Esophagus squamous epithelium (tissue), 5 donors: Measurements from ENCODE around the gene ADGRG3. TPM values are rescaled to one million over a fixed set of nuclear protein-coding genes. Genes with fewer than 3 reads are reported as not detected.
A peak's percentile ranks its signal among the peaks of the same experiment; 100 is the strongest.

Experiments
- DNase-seq: peaks from one replicate; lab custom pipeline; 2025; lab: John Stamatoyannopoulos, UW
- H3K27ac ChIP-seq, 4 donors: fragments of 200-600 bp; sonication (generic); one replicate each; pipeline ENCODE4 v1.5.1; 2016 to 2019; ENCODE audit warnings: mild to moderate bottlenecking in 1 of 4
- H3K27me3 ChIP-seq, 4 donors: fragments of 200-600 bp; sonication (generic); 1 replicate in 3 of 4; 2 replicates in 1 of 4; pipeline versions ENCODE4 v1.5.1 to v1.6.0; 2017 to 2021; ENCODE audit warnings: antibody characterized with exemption in 1 of 4
- H3K36me3 ChIP-seq, 3 donors: fragments of 200-600 bp; sonication (generic); one replicate each; pipeline ENCODE4 v1.5.1; 2016 to 2019
- H3K4me1 ChIP-seq, 3 donors: fragments of 200-600 bp; sonication (generic); one replicate each; pipeline ENCODE4 v1.5.1; 2017 to 2019
- H3K4me3 ChIP-seq, 4 donors: fragments of 200-600 bp; sonication (generic); 1 replicate in 3 of 4; 2 replicates in 1 of 4; pipeline ENCODE4 v1.5.1; 2016 to 2019; ENCODE audit warnings: mild to moderate bottlenecking in 2 of 4, moderate library complexity in 1 of 4
- H3K9me3 ChIP-seq, 3 donors: fragments of 200-600 bp; sonication (generic); one replicate each; pipeline ENCODE4 v1.5.1; 2016 to 2019
- POLR2A ChIP-seq, 4 donors: fragments of 450-650 bp; IDR thresholded peaks; one replicate each; pipeline ENCODE4 v1.6.1; 2017; ENCODE audit warnings: antibody characterized with exemption in 4 of 4, mild to moderate bottlenecking in 4 of 4, moderate library complexity in 3 of 4
- WGBS, 2 donors: methylation state at CpG; one replicate each; pipeline ENCODE4 v1.1.5; 2018; 5-methylcytosine and 5-hydroxymethylcytosine counted together
- intact Hi-C: fragments of 100-400 bp; cut with DNase I; formaldehyde crosslinking; loops from one replicate; pipeline ENCODE4 v1.15.0; 2022
- total RNA-seq, 4 donors: library from RNA; depleted of rRNA; stranded (reverse); fragments of >200 nt; gene quantifications; one replicate each; pipeline ENCODE4 v1.1.0, GENCODE V29; 2016
- TF ChIP-seq, protein P1 (sequence below), 6 experiments: fragments of 450-650 bp in 4 of 6; fragments of 200-600 bp in 2 of 6; sonication (generic) in 2 of 6; IDR thresholded peaks; one replicate each; pipeline ENCODE4 v1.5.1; 2016 to 2019; ENCODE audit warnings: antibody characterized with exemption in 6 of 6, mild to moderate bottlenecking in 4 of 6, moderate library complexity in 4 of 6
- donor health status: DM: yes; HTN: yes; CAD: no.

ADGRG3 gene
- total RNA-seq, 4 donors from 2014 or later: 1.5 to 3.9 (median 2.1) TPM; not detected in 1

GRCh38 chr16:57621521-57622271 lies 46.4 kb upstream of the ADGRG3 start:
- Histone ChIP-seq H3K36me3 (no peaks in the 10 kb centered on the region), H3K4me1 (peaks cover 33 to 90% (median 37%) of the 10 kb centered on the region in 3 donors), H3K27ac (peak overlapping the region; percentile 83 to 95 (median 94)), H3K27me3 (no peaks in the 10 kb centered on the region), H3K4me3 (peak overlapping the region; percentile 33 to 66 (median 57)), H3K9me3 (no peaks in the 10 kb centered on the region)
- intact Hi-C loops: no loop called here
- WGBS, 2 donors: 39% methylated on average over 5 to 6 of the region's 10 CpGs
- no peak for DNase-seq
- TF ChIP-seq, protein P1, sequence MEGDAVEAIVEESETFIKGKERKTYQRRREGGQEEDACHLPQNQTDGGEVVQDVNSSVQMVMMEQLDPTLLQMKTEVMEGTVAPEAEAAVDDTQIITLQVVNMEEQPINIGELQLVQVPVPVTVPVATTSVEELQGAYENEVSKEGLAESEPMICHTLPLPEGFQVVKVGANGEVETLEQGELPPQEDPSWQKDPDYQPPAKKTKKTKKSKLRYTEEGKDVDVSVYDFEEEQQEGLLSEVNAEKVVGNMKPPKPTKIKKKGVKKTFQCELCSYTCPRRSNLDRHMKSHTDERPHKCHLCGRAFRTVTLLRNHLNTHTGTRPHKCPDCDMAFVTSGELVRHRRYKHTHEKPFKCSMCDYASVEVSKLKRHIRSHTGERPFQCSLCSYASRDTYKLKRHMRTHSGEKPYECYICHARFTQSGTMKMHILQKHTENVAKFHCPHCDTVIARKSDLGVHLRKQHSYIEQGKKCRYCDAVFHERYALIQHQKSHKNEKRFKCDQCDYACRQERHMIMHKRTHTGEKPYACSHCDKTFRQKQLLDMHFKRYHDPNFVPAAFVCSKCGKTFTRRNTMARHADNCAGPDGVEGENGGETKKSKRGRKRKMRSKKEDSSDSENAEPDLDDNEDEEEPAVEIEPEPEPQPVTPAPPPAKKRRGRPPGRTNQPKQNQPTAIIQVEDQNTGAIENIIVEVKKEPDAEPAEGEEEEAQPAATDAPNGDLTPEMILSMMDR (IDR thresholded peaks at IDR 0.05): peak in 1 of 6 experiments; percentile 4
- TF ChIP-seq POLR2A (IDR thresholded peaks at IDR 0.05): no peak

DNA sequence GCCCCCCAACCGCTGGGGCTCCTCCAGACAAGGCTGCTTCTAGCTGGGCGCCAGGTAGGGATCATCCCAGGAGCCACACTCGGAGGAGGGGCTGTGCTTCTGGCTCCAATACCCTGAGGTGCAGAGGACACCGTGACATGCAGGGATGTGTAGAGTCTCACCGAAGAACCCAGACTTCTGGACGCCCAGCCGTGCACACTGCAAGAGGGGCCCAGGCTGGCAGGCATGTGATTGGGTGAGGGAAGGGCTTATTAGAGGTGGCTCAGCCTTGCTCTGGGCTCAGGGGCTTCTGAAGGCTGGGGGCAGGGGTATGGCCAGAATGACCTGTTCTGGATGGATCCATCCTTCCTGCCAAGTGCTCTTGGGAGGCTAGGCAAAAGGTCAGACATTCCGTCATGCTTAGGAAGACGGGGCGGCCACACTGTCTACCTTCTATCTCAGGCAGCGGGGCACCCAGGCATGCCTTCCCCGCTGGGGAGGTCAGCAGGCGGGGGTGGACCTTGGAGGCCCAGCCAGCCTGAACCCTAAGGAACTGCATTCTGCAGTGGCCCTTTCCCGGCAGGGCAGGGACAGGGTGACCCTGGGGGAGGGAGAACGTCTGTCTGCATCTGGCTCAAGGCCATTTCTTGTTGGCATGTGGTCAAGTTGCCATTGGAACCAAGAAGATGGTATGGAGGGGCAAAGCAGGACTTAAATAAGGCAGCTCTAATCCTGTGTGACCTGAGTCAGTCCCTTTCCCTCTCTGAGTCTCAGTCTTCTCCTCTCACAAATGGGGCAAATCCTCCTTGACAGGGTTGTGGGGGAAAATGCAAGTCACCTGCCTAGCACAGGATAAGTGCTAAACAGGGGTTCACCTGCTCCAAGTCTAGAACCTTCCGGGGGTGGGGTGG lies 45.5 kb upstream of the ADGRG3 start:
- intact Hi-C loops: no loop called here
- no peak for DNase-seq
- WGBS, 2 donors: 38 to 56% methylated on average over 4 to 11 of the region's 16 CpGs

DNA sequence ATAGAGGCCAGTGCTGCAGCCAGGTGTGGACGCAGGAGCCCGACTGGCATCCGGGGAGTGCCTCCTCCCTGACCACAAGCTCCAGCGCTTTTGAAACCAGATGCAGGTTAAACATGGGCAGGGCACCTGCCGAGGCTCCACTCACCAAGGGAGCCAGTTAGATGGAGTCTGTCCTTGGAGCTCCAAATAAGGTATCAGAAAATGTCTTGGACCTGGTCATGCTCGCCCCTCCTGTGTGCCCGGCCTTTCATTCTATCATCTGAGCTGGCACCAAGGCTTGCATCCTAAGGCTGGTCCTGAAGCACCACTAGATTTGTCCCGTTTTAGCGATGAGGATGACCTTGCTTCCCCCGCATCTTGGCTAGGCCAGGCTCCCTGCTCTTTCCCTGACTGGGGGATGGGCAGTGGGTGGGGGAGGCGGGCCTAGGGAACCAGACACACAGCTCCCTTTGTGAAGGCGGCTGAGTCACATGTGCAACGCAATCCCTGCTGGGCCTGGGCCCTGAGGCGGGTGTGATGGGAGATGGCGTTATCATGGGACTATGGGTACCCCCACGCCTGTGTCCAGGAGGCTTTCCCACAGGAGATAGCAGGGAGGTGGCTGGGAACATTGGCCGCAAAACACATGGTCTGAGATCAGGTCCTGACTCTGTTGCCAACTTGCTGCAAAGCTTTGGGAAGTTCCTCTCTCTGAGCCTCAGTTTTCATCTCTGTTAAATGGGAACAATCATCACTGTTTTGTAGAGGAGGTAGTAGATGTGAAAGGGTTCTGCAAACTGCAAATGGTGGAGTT lies 44.7 kb upstream of the ADGRG3 start:
- Histone ChIP-seq H3K9me3 (no peaks in the 10 kb centered on the region), H3K36me3 (no peaks in the 10 kb centered on the region), H3K27me3 (no peaks in the 10 kb centered on the region), H3K4me3 (no peak overlapping the region), H3K4me1 (peaks cover 41 to 94% (median 42%) of the 10 kb centered on the region in 3 donors), H3K27ac (peak overlapping the region; percentile 80 to 95 (median 94))
- TF ChIP-seq, protein P1 (IDR thresholded peaks at IDR 0.05): no peak
- no peak for DNase-seq
- WGBS, 2 donors: 22 to 55% methylated on average over 11 to 13 of the region's 17 CpGs
- intact Hi-C loops: no loop called here

More for the DNA sequence above, 45.5 kb upstream of the ADGRG3 start:
- TF ChIP-seq POLR2A (IDR thresholded peaks at IDR 0.05): no peak
- TF ChIP-seq, protein P1 (IDR thresholded peaks at IDR 0.05): no peak
- peak overlapping the region; percentile 80 to 95 (median 94) for H3K27ac ChIP-seq
- peaks cover 34 to 94% (median 39%) of the 10 kb centered on the region in 3 donors for H3K4me1 ChIP-seq
- no peaks in the 10 kb centered on the region for H3K36me3 ChIP-seq
- no peaks in the 10 kb centered on the region for H3K27me3 ChIP-seq
- H3K9me3 ChIP-seq: no peaks in the 10 kb centered on the region
- H3K4me3 ChIP-seq: peak overlapping the region in 1 of 4 donors; percentile 0

- Histone ChIP-seq H3K27me3 (no peaks in the 10 kb centered on the region), H3K36me3 (no peaks in the 10 kb centered on the region), H3K27ac (peak overlapping the region in 3 of 4 donors; percentile 80 to 95 (median 94))
Observed at GRCh38 chr16:57624044-57624688, 43.9 kb upstream of the ADGRG3 start.

More at GRCh38 chr16:57624044-57624688, 43.9 kb upstream of the ADGRG3 start:
- TF ChIP-seq, protein P1 (IDR thresholded peaks at IDR 0.05): no peak
- TF ChIP-seq POLR2A (IDR thresholded peaks at IDR 0.05): no peak
- whole genome bisulfite sequencing, 2 donors: 75 to 80% methylated on average over 4 to 8 of the region's 8 CpGs
- DNase-seq: no peak
- Histone ChIP-seq H3K4me1 (peaks cover 39 to 94% (median 40%) of the 10 kb centered on the region in 3 donors), H3K4me3 (no peak overlapping the region), H3K9me3 (no peaks in the 10 kb centered on the region)
- intact Hi-C loops: no loop called here
